AG09319 (cell line): Measurements from ENCODE around the gene NAXD.

Experiments used
- DNase-seq: peaks from one replicate; pipeline ENCODE4 v3.0.0-alpha.2; 2010; ENCODE audit warnings: low read depth; ENCODE audit errors: extremely low read depth
- TF ChIP-seq, protein P1 (sequence below): IDR thresholded peaks from 2 replicates; pipeline ENCODE4 v1.5.1; 2011; ENCODE audit warnings: low read depth, mild to moderate bottlenecking, inconsistent platforms, low read length, moderate library complexity

NAXD gene

DNA sequence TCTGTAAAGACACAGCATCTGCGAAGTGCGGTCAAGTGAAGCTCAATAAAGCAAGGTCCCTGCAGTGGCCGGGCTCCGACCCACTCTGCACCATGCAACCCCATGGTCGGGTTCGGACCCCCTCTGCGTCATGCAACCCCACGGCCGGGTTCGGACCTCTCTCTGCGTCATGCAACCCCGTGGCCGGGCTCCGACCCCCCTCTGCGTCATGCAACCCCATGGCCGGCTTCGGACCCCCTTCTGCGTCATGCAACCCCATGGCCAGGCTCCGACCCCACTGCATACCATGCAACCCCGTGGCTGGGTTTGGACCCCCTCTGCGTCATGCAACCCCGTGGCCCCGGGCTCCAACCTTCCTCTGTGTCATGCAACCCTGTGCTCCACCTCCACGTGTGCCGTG is 46.7 kb downstream of the NAXD start:
- no peak for DNase-seq
- TF ChIP-seq, protein P1, sequence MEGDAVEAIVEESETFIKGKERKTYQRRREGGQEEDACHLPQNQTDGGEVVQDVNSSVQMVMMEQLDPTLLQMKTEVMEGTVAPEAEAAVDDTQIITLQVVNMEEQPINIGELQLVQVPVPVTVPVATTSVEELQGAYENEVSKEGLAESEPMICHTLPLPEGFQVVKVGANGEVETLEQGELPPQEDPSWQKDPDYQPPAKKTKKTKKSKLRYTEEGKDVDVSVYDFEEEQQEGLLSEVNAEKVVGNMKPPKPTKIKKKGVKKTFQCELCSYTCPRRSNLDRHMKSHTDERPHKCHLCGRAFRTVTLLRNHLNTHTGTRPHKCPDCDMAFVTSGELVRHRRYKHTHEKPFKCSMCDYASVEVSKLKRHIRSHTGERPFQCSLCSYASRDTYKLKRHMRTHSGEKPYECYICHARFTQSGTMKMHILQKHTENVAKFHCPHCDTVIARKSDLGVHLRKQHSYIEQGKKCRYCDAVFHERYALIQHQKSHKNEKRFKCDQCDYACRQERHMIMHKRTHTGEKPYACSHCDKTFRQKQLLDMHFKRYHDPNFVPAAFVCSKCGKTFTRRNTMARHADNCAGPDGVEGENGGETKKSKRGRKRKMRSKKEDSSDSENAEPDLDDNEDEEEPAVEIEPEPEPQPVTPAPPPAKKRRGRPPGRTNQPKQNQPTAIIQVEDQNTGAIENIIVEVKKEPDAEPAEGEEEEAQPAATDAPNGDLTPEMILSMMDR, result no peak

DNA sequence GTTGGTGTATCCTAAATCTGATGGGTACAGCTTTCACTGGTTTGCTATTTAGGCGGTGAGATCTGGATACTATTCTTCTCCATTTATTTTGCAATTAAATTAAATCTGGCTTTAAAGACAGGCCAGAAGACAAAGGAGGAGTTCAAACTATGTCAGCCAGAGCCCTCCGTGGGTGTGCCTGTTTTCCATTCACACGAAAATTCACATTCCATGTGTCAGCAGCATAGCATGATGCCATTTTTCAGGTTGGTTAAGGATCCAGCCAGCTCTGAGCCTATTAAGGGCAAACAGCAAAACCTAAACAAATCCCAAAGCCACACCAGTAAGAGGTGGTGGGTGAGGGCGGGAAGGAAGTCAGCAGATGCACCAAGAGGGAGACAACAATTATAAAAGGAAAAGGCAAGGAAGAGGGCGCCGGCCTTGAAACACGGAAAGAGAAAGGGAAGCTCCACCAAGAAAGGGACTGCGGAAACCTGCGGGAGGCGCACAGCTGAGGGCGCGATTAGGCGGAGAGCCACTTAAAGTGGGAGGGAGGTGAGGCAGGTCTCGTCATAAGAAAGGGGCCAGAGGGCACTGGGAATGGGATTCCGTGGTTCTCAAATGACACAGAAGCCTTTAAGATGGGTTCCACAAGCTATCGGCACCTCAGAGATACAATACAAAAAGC is 47.6 kb downstream of the NAXD start:
- no peak for DNase-seq
- TF ChIP-seq, protein P1, result no peak

DNA sequence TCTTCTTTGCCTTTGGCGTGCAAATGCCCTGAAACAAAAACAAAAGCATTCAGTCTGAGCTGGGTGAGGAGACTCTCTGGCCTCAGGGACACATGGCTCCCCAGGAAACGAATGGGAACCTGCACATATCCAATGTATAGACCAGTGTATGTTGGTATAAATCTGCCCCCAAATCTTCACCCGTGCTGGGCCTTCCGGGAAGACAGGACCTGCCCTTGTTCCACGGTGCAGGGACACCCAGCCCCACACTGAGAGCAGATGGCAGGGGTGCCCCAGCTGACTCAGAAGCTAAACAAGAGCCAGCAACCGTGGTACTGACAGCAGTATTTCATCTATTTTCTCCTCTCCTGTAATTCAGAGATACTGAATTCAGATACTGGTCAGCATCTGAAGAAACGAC is 48.1 kb downstream of the NAXD start:
- no peak for DNase-seq
- TF ChIP-seq, protein P1, result no peak

DNA sequence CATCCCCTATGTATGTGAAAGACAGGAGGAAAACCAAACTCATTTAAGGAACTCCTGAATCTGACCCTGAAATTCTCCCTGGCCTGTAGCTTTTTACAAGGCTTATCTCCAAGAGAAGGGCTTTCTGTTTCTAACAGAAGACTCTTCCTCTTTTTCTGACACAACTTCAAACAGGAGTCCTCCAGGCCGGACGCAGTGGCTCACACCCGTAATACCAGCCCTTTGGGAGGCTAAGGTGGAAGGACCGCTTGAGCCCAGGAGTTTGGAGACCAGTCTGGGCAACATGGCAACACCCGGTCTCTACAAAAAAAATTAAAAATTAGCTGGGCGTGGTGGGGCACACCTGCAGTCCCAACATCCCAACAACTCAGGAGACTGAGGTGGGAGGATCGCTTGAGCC is 48.7 kb downstream of the NAXD start:
- TF ChIP-seq, protein P1, result no peak
- no peak for DNase-seq

DNA sequence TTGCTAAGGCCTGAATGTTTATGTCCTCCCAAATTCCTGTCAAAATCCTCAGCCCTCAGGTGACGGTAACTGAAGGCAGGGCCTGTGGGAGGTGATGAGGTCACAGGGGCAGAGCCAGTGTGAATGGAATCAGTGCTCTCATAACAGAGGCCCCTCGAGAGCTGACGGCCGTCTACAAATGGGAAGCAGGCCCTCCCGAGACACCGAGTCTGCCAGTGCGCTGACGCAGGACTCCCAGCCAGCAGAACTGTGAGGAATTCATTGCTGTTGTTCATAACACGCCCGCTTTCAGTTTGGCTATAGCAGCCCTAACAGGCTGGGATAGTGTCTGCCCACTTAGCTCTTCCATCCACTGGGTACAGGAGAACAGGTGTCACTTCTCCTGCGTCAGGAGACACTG is 49.3 kb downstream of the NAXD start:
- TF ChIP-seq, protein P1, result no peak
- DNase-seq, result no peak

DNA sequence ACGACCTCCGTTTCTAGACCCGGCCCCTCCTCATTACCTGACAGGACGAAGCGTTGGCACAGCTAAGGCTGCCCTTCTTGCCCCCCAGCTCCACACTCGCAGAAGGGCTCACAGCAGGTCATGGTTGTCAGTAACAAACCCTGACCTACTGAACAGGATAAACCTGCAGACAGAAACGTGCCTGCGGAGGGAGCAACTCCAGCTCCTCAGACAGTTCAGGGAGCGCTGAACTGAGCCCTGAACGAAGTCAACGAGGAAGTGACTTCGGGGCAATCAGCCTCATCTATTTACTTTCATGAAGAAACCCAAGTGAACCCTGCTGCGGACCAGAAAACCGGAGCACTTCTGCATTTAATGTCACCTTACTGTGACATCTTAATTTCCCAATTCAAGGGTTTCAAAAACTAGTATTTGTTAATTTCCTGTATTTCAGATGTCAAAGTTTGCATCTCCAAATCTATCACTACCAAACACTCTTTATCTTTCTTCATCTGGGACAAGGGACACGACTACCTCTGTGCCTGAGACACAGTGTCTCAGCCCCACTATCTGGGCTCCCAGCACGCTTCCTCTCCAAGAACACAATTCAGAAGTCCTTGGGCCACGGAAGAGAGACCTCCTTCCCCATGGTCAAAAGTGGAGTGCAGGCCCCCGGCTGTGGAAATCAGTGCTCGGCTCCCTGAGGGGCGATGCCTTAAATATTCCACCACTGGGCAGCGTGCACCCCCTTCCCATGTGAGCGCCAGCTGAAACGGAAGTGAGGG is 50.3 kb downstream of the NAXD start:
- no peak for DNase-seq
- TF ChIP-seq, protein P1, result no peak

DNA sequence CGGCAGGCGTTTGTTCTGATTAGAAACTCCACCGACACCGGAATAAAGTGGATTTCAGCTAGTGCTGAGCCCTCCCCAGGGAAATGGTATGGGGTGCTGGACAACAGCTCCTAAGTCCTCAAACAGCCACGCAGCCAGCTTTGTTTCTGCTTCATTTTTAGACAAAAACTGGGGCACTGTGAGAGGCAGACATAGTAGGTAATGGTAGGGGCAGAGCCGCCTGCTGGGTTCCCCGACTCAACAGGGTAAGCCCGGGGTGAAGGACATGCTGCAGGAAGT is 50.8 kb downstream of the NAXD start:
- TF ChIP-seq, protein P1, result no peak
- DNase-seq, result no peak
